ENCODE results near the gene PARD3B.

DNA sequence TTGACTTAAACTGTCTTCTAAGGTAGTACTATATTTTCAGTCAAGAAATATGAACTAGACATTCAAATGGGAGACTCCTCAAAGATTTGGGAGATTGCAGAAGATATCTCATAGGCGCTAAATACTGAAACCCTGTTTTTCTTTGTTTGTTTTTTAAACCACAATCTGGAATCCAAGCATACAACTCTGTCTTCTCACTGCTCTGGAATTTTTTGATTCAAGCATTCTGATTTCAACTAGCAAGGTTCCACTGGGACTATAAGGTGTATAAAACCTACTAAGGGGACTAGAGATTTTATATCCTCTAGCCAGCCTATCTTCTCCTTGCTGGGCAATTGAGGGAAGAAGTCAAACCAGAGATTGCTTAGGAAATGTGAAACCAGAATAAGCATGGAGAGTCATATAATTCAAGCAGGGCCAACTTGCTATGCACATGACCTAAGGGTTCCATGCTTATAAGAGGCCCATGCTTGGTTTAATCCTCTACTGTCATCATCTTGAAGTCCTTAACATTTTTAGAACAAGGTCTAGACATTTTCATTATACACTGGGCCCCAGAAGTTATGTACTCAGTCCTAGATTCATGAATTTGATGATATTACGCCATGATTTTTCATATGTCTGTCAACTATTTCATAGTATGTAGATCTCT is 405.5 kb downstream of the PARD3B start:
- TF ChIP-seq POLR2A (IDR thresholded peaks at IDR 0.05; ENCODE audit: low read depth, low read length) (no peak), TAF1 (IDR thresholded peaks at IDR 0.05; ENCODE audit: low read depth, low read length) (no peak), POLR2AphosphoS5 (IDR thresholded peaks at IDR 0.05; ENCODE audit: low read depth, low read length) (no peak)

All from GM12891 (cell line).